Measurements from ENCODE around the gene R3HDM2.

DNA sequence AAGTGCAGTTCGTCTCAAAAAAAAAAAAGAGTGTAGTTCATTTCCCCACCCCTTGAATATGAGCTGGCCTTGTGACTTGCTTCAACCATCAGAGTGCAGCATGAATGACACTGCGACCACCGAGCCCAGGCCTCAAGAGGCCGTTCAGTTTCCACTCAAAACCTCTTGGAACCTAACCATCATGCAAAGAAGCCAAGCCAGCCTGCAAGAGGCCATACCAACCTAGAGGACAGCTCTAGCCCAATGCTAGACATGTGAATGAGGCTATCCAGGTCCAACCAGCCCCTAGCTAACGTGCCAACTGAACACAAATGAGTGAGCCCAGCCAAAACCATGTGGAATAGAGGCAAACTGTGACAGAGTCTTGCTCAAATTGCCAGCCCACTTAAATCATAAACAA is 29.7 kb downstream of the R3HDM2 start:
- TF ChIP-seq EZH2 (IDR thresholded peaks at IDR 0.05; ENCODE audit: borderline replicate concordance, low read depth, low read length, poor library complexity, severe bottlenecking) (no peak), CTCF (conservative IDR thresholded peaks at IDR 0.05; ENCODE audit: low read depth, low read length) (no peak)

All from A673 (cell line).